ENCODE data around the gene ERLIN1.

Gene ERLIN1

DNA sequence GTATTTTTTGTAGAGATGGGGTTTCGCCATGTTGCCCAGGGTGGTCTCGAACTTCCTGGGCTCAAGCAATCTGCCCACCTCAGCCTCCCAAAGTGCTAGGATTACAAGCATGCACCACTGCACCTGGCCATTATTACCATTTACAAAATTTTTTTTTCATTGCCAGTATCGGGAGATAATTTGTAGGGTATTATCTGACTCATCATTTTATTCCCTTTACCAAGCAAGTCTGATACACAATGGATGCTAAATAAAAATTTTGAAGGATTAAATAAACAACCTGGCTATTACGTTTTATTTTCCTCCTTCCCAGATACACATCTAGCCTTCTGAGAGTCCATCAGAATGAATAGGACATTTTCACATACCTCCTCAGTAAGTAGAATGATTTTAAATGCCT is 66.1 kb downstream of the ERLIN1 start:
- Histone ChIP-seq H3K36me3 (ENCODE audit: control insufficient read depth, insufficient read depth, low read length) (no peaks in the 10 kb centered on the region), H3K4me3 (ENCODE audit: low read length) (no peak overlapping the region), H3K4me1 (ENCODE audit: control insufficient read depth, insufficient read depth, low read length) (no peaks in the 10 kb centered on the region), H3K27ac (ENCODE audit: low read length) (no peak overlapping the region), H3K27me3 (ENCODE audit: control insufficient read depth, insufficient read depth, low read length) (no peaks in the 10 kb centered on the region), H3K9me3 (ENCODE audit: control insufficient read depth, insufficient read depth, low read length) (no peaks in the 10 kb centered on the region)
- no CpG with 5 or more reads among the region's 4 CpGs for WGBS (ENCODE audit: insufficient coverage, insufficient read length)
- no peak for DNase-seq (ENCODE audit: low read depth, low spot score)

DNA sequence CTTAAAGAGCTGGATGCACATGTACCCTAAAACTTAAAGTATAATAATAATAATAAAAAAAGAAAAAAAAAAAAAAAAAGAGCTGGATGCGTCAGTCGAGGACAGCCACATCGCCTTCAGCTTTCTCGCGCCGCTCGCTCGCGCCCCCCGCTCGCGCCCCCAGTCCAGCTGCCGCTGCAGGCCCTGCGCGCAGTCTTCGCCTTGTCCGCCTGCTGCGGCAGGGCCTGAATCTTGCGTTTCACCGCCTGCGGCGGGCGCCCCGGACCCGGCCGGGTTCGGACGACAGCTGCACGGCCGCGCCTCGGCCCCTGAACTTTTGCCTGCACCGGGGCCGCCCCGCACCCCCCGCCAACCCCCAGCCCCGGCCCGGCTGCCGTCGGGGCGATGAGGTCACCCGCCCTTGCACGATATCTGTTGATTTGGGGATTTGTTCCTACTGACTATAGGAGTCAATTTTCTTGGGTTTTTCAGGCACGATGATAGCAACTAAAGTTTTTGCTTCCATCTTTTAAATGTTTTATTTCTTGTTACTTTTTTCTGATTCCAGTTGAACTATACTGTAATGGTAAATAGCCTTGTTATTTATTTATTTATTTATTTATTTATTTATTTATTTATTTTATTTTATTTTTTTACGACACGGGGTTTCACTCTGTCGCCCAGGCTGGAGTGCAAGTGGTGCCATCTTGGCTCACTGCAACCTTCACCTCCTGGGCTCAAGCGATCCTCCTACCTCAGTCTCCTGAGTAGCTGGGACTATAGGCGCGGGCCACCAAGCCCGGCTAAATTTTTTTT is 70.7 kb downstream of the ERLIN1 start:
- WGBS (ENCODE audit: insufficient coverage, insufficient read length): no CpG with 5 or more reads among the region's 51 CpGs
- no peak overlapping the region for H3K27ac ChIP-seq (ENCODE audit: low read length)
- H3K27me3 ChIP-seq (ENCODE audit: control insufficient read depth, insufficient read depth, low read length): no peaks in the 10 kb centered on the region
- DNase-seq (ENCODE audit: low read depth, low spot score): no peak
- peak overlapping the region; percentile 16; the same call in 1 of the 2 replicates for H3K4me3 ChIP-seq (ENCODE audit: low read length)
- no peaks in the 10 kb centered on the region; the same call in 1 of the 2 replicates for H3K4me1 ChIP-seq (ENCODE audit: control insufficient read depth, insufficient read depth, low read length)
- H3K9me3 ChIP-seq (ENCODE audit: control insufficient read depth, insufficient read depth, low read length): no peaks in the 10 kb centered on the region
- no peaks in the 10 kb centered on the region for H3K36me3 ChIP-seq (ENCODE audit: control insufficient read depth, insufficient read depth, low read length)

DNA sequence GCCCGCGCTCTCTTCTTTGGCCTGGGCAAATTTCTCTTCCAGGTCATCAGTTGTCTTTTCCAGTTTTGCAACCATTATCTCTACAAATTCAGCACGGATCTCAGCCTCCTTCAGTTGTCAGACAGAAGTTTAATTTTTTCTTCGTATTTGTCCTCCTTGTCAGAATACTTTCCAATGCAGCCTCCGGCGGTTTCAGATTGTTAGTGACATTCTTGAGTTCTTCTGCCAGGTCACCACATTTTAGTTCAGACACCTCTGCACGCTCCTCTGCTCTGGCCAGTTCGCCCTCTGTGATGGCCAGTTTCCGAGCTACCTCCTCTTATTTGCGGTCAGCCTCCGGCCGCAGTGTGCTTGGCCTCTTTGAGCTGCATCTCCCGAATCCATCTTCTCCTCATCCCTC is 71.4 kb downstream of the ERLIN1 start:
- DNase-seq (ENCODE audit: low read depth, low spot score): no peak
- Histone ChIP-seq H3K27me3 (ENCODE audit: control insufficient read depth, insufficient read depth, low read length) (no peaks in the 10 kb centered on the region), H3K27ac (ENCODE audit: low read length) (no peak overlapping the region), H3K36me3 (ENCODE audit: control insufficient read depth, insufficient read depth, low read length) (no peaks in the 10 kb centered on the region), H3K9me3 (ENCODE audit: control insufficient read depth, insufficient read depth, low read length) (no peaks in the 10 kb centered on the region), H3K4me3 (ENCODE audit: low read length) (no peak overlapping the region; the same call in 1 of the 2 replicates), H3K4me1 (ENCODE audit: control insufficient read depth, insufficient read depth, low read length) (no peaks in the 10 kb centered on the region; the same call in 1 of the 2 replicates)
- no CpG with 5 or more reads among the region's 13 CpGs for WGBS (ENCODE audit: insufficient coverage, insufficient read length)

DNA sequence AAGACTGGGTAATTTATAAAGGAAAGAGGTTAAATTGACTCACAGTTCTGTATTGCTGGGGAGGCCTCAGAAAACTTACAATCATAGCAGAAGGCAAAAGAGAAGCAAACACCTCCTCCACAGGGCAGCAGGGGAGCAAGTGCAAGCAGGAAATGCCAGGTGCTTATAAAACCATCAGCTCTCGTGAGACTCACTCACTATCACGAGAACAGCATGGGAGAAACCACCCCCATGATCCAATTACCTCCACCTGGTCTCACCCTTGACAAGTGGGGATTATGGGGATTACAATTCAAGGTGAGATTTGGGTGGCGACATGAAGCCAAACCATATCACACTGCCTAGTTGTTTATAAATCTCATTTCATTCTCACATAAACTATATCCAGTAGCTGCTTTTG is 76.2 kb downstream of the ERLIN1 start:
- no CpG with 5 or more reads among the region's 3 CpGs for WGBS (ENCODE audit: insufficient coverage, insufficient read length)
- no peaks in the 10 kb centered on the region for H3K36me3 ChIP-seq (ENCODE audit: control insufficient read depth, insufficient read depth, low read length)
- H3K9me3 ChIP-seq (ENCODE audit: control insufficient read depth, insufficient read depth, low read length): no peaks in the 10 kb centered on the region
- no peak for DNase-seq (ENCODE audit: low read depth, low spot score)
- H3K4me3 ChIP-seq (ENCODE audit: low read length): no peak overlapping the region
- H3K27me3 ChIP-seq (ENCODE audit: control insufficient read depth, insufficient read depth, low read length): no peaks in the 10 kb centered on the region
- no peak overlapping the region for H3K27ac ChIP-seq (ENCODE audit: low read length)
- no peaks in the 10 kb centered on the region; the same call in 1 of the 2 replicates for H3K4me1 ChIP-seq (ENCODE audit: control insufficient read depth, insufficient read depth, low read length)

DNA sequence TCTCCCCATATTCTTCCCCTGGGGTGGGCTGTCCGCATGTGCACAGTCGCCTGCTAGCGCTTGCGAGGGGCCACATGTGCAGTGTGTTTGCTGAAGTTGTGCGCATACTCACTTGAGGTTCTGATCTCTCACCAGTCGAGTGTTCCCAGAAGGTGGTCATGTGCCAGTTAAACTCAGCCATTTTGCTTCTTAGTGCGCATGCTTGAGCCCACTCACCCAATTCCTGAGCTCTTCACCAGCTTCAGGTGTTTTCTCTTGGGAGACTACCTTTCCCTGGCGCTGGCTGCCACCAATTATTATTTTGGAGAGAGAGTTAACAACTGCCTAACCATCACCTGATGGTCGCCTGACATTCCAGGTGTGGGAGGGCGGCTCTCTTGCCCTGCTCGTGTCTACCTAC is 79.0 kb downstream of the ERLIN1 start:
- Histone ChIP-seq H3K36me3 (ENCODE audit: control insufficient read depth, insufficient read depth, low read length) (no peaks in the 10 kb centered on the region), H3K4me1 (ENCODE audit: control insufficient read depth, insufficient read depth, low read length) (no peaks in the 10 kb centered on the region), H3K27ac (ENCODE audit: low read length) (no peak overlapping the region), H3K27me3 (ENCODE audit: control insufficient read depth, insufficient read depth, low read length) (no peaks in the 10 kb centered on the region), H3K9me3 (ENCODE audit: control insufficient read depth, insufficient read depth, low read length) (no peaks in the 10 kb centered on the region), H3K4me3 (ENCODE audit: low read length) (no peak overlapping the region)
- WGBS (ENCODE audit: insufficient coverage, insufficient read length): no CpG with 5 or more reads among the region's 11 CpGs
- no peak for DNase-seq (ENCODE audit: low read depth, low spot score)

DNA sequence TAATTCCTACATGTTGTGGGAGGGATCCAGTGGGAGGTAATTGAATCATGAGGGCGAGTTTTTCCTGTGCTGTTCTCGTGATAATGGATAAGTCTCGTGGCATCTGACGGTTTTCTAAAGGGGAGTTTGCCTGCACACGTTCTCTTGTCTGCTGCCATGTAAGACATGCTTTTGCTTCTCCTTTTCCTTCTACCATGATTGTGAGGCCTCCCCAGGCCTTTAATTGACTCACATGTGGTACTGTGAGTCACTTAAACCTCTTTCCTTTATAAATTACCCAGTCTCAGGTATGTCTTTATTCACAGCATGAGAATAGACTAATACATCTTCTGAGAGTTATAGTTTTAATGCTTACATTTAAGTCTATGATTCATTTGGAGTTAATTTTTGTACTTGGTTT is 81.5 kb downstream of the ERLIN1 start:
- H3K36me3 ChIP-seq (ENCODE audit: control insufficient read depth, insufficient read depth, low read length): no peaks in the 10 kb centered on the region
- no peak for DNase-seq (ENCODE audit: low read depth, low spot score)
- no peak overlapping the region for H3K4me3 ChIP-seq (ENCODE audit: low read length)
- no CpG with 5 or more reads among the region's 5 CpGs for WGBS (ENCODE audit: insufficient coverage, insufficient read length)
- no peaks in the 10 kb centered on the region for H3K4me1 ChIP-seq (ENCODE audit: control insufficient read depth, insufficient read depth, low read length)
- H3K27me3 ChIP-seq (ENCODE audit: control insufficient read depth, insufficient read depth, low read length): no peaks in the 10 kb centered on the region
- H3K27ac ChIP-seq (ENCODE audit: low read length): no peak overlapping the region
- no peaks in the 10 kb centered on the region for H3K9me3 ChIP-seq (ENCODE audit: control insufficient read depth, insufficient read depth, low read length)

DNA sequence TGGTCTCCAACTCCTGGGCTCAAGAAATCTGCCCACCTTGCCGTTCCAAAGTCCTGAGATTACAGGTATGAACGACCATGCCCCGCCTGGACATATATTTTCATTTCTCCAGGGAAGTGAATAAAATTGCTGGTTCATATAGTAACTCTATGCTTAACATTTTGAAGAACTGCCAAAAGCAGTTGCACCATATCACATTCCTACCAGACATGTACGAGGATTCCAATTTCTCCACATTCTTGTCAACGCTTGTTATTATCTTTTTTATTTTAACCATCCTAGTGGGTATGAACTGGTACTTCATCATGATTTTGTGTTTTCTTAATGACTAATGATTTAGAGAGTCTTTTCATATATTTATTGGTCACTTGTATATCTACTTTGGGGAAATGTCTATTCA is 82.2 kb downstream of the ERLIN1 start:
- no peak overlapping the region for H3K27ac ChIP-seq (ENCODE audit: low read length)
- H3K27me3 ChIP-seq (ENCODE audit: control insufficient read depth, insufficient read depth, low read length): no peaks in the 10 kb centered on the region
- H3K4me3 ChIP-seq (ENCODE audit: low read length): no peak overlapping the region
- H3K9me3 ChIP-seq (ENCODE audit: control insufficient read depth, insufficient read depth, low read length): no peaks in the 10 kb centered on the region
- H3K4me1 ChIP-seq (ENCODE audit: control insufficient read depth, insufficient read depth, low read length): no peaks in the 10 kb centered on the region
- WGBS (ENCODE audit: insufficient coverage, insufficient read length): no CpG with 5 or more reads among the region's 5 CpGs
- no peak for DNase-seq (ENCODE audit: low read depth, low spot score)
- H3K36me3 ChIP-seq (ENCODE audit: control insufficient read depth, insufficient read depth, low read length): no peaks in the 10 kb centered on the region

DNA sequence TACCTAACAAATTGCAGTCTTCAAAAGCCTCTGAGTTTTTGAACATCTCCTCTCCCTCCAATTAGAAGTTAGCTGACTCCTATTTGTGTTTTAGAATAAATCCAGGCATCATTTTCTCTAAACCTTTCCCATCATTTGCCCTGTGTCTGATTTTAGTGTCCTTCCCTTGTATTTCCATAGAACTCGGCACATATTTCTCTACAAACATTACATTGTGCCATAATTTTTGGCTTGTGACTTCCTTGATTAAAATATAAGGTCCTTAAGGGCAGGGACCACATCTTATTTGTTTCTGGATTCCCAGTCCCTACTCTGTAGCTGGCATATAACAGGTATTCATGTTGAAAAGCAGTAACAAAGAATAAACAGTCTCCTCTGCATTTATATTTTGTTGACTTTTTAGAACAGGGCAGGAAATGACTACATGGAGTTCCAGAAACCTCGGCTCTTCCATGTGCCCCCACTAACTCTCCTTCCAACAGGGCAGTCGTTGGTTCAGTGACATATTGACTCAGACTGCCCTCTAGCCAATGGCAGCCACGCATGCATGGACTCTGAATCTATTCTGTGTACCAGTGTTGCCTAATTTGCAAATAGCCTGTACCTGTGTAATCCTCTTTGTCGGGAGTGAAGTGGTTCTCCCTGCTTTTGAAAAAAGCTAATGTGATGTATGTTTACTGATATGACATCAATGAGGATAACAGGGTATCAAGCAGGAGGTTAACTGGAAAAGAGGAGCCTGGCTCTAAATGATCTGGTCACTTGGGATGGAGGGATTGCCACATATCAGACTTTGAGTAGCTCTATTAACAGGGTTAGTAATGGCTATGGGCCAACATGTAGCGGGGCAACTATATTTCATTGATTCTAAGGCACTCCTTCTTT is 84.4 kb downstream of the ERLIN1 start:
- no peak for DNase-seq (ENCODE audit: low read depth, low spot score)
- no peak overlapping the region for H3K4me3 ChIP-seq (ENCODE audit: low read length)
- no peak overlapping the region for H3K27ac ChIP-seq (ENCODE audit: low read length)
- H3K27me3 ChIP-seq (ENCODE audit: control insufficient read depth, insufficient read depth, low read length): no peaks in the 10 kb centered on the region
- H3K36me3 ChIP-seq (ENCODE audit: control insufficient read depth, insufficient read depth, low read length): no peaks in the 10 kb centered on the region
- WGBS (ENCODE audit: insufficient coverage, insufficient read length): no CpG with 5 or more reads among the region's 6 CpGs
- H3K4me1 ChIP-seq (ENCODE audit: control insufficient read depth, insufficient read depth, low read length): no peaks in the 10 kb centered on the region
- H3K9me3 ChIP-seq (ENCODE audit: control insufficient read depth, insufficient read depth, low read length): no peaks in the 10 kb centered on the region

DNA sequence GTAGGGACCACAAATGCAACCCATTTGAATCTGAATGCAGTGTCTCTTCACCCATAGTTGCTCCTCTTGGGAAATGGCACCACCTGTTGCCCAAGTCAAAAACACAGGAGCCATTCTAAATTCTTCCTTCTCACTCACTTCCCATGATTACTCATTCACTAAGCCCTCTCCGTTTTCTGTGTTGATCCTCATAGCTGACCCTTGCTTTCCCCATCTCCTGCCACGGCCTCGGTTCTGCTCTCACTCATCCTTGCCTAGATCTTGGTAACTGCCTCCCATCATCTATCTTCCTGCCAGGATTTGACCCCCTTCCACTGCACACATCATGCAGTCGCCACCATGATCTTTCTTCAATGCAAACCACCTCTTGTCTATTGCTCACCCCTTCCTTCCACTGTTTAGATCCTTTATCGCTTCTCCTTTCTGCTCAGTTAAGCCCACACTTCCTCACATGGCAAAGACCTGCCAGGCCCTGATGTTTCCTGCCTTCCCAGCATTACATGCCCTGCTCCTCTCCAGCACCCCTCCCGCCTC is 85.1 kb downstream of the ERLIN1 start:
- H3K27me3 ChIP-seq (ENCODE audit: control insufficient read depth, insufficient read depth, low read length): no peaks in the 10 kb centered on the region
- no peak overlapping the region for H3K27ac ChIP-seq (ENCODE audit: low read length)
- WGBS (ENCODE audit: insufficient coverage, insufficient read length): no CpG with 5 or more reads among the region's 6 CpGs
- peak; percentile 13 for DNase-seq (ENCODE audit: low read depth, low spot score)
- H3K36me3 ChIP-seq (ENCODE audit: control insufficient read depth, insufficient read depth, low read length): no peaks in the 10 kb centered on the region
- no peaks in the 10 kb centered on the region for H3K9me3 ChIP-seq (ENCODE audit: control insufficient read depth, insufficient read depth, low read length)
- H3K4me3 ChIP-seq (ENCODE audit: low read length): no peak overlapping the region
- H3K4me1 ChIP-seq (ENCODE audit: control insufficient read depth, insufficient read depth, low read length): no peaks in the 10 kb centered on the region

Measured in iPS DF 6.9 (cell line).